HG02623 (cell line): ENCODE results near the gene RAPGEF5.

Experiments used
- ATAC-seq: cut with Tn5 transposase; IDR thresholded peaks from one replicate; pipeline ENCODE4 v1.9.1; 2021; ENCODE audit warnings: moderate library complexity; ENCODE audit not compliant: unreplicated experiment

RAPGEF5 gene

DNA sequence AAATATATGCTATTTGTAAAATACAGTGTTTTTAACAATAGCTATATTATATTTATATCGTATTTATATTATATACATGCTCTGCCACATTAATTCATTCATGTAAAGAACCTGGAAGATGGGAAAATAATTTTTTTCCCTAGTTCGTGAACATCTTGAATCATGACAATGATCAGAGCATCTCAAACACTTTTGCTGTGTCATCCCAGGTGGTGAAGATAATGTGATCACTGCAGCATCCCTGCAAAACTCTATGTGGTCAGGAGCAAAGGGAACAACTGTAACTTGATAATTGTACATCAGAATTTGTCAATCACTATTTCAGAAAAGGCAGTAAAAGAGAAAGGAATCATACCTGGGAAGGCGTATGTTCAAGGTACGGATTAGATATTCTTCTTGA lies 39.3 kb downstream of the RAPGEF5 start:
- ATAC-seq: no peak

DNA sequence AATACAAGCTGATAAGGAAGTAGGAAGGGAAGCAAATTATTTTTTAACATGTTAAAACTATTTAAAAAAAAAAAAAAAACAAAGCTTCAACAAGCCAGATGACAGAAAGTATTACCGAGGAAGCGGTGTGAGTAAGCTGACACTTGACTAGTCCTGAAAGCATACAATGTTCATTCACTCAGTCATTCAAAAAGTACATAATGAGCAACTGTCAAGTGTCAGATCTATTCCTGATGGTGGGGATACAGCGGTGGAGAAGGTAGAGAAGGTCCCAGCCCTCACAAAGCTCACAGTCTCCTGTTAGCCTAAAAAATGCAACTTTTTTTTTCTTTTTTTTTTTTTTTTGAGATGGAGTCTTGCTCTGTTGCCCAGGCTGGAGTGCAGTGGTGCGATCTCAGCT lies 40.0 kb downstream of the RAPGEF5 start:
- ATAC-seq: no peak

DNA sequence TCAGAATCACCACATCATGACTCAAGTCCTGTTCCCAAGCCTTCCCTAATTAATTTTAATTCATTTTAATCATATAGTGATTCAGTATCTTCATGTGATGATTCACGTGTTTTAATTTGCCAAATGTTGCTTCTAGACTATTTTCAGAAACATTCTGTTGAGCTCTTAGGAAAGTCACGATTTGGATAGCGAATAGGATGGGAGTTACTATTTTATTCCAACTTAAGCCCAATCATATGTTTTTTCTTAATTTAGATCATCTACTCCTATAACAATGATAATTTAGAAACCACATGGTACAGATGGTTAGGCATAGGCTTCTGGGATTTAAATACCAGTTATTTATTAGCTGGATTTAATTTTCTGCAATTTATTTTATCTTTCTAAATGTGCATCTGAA lies 49.1 kb downstream of the RAPGEF5 start:
- ATAC-seq: no peak

DNA sequence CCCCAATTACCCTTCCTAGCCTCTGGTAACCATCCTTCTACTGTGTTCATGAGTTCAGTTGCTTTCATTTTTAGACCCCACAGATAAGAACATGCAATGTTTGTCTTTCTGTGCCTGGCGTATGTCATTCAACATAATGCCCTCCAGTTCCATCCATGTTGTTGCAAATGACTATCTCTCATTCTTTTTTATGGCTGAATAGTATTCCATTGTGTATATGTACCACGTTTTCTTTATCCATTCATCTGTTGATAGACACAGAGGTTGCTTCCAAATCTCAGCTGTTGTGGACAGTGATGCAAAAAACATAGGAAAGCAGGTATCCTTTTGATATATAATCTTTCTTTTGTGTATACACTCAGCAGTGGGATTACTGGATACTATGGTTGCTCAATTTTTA lies 51.2 kb downstream of the RAPGEF5 start:
- no peak for ATAC-seq

DNA sequence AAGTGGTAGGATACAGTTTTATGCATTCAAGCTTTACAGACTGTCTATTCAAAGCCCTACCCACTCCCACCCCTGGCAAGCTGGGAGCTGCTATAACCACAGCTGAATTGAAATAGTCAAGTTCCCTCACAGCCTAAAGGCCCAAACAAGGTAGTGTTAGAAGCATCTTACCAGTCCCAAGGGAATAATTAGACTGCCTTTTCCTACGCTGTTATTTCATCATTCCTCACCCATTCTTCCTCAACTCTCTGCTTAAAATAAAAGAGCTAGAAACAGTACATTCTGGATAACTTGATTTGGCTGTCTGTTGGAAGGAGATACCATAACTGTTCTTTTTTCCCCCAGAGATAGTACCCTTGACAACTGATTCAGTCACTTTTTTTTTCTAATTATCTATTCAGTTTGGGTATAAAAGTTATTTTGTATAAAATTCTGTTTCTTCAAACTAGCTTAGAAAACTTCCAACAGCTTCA lies 54.0 kb downstream of the RAPGEF5 start:
- ATAC-seq: no peak

DNA sequence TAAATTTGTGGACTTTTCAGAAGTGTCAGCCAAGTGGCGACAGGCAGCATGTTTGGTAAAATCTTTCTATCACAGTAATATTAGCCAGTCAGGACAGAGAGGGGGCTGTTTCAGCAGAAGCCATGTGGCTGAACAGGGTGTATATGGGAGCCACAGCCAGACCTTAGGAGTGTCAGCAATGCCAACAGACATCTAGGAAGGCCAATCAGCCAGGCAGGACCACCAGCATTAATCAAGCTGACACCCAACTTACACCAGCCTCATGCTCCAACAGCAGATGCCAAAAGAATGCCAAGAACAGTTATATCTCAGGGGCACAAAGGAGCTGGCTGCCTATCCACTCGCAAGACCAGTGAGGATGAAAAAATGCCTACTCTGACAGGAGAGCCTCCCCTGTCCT lies 54.8 kb downstream of the RAPGEF5 start:
- no peak for ATAC-seq

DNA sequence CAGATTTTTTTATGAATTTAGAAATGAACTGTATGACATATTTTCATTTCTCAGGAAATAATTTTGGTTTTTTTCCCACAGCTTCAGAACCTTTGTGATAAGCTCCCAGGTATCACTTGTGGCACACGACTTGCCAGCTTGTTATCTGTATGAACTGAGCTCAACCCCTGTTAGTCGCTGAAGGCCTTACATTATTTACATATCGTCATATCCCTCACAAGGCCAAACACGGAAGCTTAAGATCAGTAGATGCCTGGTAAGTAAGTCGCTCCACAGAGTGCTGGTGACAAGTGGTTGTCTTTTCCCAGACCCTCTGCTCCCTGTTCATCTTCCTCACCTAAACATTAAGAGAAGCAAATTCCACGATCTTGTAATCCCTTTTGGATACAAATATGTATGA lies 55.2 kb downstream of the RAPGEF5 start:
- no peak for ATAC-seq

DNA sequence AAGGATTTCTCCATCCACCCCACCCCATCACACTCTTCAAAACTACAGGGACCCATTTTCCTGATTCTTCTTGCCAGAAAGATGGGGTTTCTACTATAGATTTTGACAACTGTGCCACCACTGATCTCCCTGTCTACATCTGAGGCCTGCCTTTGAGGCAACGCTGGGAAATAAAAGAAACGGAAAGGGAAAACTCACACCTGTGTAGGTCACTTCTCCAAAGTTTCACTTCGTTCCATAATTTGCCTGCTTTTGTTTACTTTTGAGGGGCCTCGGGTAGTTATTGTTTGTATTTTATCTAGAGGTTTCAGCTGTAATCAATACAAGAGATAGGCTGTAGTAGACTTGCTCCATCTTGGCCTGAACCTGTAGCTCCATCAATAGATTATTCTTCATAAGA lies 56.1 kb downstream of the RAPGEF5 start:
- ATAC-seq: no peak

DNA sequence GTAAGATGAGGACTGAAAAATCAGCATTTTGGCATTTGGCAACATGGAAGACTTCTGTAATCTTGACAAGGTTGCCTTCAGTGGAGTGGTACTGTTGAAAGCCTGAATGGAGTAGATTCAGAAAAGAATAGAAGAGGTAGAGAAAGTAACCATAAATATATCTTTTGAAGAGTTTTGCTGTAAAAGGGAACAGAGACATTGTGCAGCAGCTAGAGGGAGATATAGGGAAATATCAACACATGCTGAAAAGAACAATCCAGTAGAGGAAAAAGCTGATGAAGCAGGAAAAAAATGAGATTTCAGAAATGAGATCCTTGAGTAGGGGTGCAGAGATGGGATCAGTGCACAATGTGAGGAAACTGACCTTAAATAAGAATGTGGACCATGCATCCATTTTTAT lies 60.0 kb downstream of the RAPGEF5 start:
- no peak for ATAC-seq

DNA sequence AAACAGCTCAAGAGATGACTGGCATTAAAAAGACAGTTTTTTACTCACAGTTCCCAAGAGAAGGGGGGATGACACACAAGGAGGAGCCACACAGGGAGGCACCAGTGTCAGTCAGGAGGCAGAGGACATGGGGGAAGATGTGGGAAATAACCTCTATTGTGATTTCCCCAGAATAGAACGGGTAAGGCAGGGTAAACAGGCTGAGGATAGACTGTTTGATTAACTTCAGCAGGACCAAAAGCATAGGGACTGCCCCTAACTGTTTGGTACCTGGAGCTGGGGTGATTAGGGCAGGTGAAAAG lies 60.7 kb downstream of the RAPGEF5 start:
- ATAC-seq: no peak

DNA sequence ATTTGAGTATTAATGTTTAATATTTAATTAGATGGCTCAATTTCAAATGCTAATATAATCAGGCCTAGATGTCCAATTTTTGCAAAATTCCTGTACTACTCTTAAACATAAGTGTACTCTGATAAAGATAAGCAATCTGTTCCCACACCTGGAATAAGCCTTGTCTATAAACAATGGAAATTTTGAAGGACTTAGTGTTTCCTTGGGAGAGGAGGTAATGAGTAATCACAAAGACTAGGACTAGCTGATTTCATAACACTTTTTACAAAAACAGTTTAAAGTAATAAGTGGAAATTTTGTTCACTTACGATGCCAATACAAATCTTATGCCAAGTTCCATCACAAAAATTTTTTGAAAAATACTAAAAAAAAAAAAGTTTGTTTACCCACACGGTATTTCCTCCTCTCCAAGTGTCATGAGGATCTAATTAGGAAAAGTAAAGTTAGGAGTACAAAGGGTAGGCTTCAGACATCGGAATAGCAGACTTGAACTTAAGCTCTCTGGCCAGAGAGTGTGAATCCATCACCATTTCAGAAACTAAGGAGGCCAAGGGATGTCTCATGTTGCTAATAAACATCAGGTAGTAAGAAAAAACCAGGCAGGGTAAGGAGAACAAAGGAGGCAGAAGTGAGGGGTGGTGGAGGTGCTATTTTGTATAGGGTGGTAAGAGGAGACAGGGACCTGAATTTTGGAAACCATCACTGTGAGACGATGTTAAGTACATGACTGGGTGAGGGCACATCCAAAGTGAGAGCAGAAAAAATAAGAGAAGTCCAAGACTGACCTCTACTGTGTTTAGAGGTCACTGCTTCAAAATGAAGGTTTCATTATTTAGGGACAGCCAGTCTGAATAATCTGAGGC lies 61.3 kb downstream of the RAPGEF5 start:
- no peak for ATAC-seq

DNA sequence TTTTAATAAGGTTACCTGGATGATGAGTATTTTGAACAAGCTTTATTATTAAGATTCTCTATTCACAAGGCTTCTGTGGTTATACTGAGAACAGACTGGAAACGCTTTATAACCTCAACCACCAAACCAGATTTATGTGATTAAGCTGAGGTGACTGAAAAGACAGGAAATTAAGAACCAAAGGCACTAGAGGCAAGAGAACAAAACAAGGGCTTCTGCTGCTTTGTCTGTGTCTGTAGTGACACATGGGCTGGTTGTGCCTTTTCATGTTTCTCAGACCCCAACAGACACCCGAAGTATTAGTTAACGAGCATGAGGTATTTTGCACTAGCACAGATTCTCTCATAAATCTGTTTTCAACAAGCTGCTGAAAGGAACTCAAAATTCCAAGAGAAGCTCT lies 64.4 kb downstream of the RAPGEF5 start:
- ATAC-seq: no peak

DNA sequence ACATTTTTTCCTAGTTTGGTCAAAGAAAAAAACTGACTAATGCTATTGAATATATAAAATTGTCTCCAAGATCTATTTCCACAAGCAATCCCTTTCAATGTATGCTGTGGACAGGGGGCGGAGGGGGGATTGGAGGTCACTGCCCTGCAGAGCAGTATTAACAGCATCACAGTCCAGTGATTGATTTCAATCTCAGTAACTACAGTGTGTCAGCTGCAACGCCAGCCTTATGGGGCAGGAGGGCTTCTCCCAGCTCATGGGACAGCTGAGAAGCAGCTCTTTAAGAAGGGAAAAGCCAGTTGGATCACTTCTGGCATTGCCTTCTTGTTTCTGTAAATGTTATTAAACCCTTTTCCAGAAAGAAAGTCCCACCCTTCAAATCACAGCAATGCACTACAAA lies 65.0 kb downstream of the RAPGEF5 start:
- ATAC-seq: no peak

DNA sequence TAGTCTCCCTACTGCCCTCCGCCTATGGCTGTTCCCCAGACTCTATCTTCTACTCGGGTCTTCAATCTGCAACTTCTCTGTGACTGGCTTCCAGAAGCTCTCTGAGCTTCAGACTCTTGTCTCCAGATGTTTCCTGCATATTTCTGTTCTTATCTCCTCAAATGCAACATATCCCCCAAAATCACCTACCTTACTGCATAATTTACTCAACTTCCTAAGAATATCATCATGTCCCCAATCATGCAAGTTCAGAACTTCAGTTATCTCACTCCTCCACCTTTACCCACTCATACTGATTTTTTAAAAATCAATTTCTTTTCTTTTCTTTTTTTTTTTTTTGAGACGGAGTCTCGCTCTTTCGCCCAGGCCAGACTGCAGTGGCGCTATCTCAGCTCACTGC lies 68.8 kb downstream of the RAPGEF5 start:
- no peak for ATAC-seq

DNA sequence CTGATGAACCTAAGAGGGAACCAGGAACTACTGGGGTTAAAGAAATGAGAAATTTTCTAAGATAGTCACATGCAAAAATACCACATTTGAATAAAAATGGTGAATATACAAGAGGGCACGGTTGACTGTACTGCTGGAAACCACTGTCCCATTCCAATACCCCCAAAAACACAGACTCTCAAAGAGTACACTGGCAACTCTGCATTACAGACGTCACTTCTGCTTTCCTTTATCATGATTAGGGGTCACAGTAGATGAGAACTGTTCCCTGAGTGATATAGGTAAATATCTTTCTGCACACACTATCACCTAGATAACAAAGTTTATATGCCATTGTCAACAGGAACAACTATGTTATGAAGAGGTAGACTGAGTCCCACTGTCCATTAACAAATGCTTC lies 69.5 kb downstream of the RAPGEF5 start:
- ATAC-seq: no peak

DNA sequence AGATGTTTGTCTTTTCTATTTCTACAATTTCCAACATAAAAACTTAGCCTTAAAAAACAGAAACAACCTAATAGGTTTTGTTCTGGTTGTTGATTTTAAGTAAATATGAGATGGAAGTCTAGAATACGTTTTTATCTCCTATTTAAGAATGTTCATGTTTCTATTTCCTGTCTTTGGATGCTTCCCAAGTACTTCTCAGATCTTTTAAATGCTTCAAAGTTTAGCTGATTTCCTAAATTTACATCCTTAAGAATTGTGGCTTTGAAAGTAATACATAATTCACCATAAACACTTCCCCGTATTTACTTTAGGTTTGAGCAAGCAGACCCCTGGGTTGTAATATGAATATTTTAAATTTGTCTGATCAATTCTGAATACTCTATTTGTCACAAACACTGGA lies 70.5 kb downstream of the RAPGEF5 start:
- ATAC-seq: no peak

DNA sequence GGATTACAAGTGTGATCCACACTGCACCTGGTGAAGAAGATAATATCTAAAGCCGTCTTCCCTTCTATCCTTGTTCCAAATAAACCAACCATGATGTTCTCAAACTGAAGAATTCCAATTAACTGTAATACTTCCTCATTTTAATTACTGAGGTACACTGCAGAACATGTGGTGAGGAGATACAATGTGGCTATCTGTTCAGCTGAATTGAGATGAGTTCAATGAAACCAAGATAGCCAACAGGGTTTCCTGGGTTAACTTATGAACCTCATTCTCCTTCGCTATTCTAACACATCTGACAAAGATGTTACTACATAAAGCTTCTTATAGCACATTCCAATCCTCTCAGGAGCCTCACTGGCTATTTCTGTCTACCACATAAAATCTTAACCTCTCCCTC lies 75.5 kb downstream of the RAPGEF5 start:
- ATAC-seq: no peak

DNA sequence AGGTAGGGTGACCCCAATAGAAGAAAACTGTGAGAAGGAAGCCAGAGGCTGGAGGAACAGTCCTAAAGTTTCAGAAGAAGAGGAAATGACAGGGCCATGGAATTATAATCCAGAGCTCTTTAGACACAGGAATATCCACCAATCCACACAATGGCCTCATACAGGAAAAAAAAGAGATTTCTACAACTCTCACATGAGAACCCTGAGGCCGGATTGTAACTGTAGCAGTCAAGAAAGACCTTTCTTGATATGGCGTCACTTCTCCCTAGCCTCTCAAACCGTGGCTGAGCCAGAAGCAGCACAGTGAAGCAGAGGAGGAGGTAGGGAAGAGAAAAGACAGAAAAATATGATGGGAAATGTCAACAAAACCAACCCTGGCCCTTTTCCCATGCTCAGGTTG lies 76.9 kb downstream of the RAPGEF5 start:
- ATAC-seq: no peak

DNA sequence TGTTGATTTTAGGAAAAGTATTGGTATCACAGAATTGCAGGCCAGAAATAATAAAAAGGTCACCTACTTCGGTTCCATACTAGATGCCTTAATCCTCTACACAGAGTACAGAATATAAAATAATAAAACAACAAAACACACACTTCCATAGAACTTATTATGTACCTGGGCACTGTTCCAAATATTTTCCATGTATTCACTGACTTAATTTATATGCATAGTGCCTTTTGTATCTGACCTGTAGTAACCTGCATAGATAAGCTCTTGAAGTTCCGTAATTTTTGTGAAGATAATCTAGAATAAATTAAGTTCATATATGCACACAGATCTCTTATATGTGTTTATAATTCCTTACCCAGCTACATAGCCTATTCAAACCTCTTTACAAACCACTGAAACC lies 78.3 kb downstream of the RAPGEF5 start:
- no peak for ATAC-seq

DNA sequence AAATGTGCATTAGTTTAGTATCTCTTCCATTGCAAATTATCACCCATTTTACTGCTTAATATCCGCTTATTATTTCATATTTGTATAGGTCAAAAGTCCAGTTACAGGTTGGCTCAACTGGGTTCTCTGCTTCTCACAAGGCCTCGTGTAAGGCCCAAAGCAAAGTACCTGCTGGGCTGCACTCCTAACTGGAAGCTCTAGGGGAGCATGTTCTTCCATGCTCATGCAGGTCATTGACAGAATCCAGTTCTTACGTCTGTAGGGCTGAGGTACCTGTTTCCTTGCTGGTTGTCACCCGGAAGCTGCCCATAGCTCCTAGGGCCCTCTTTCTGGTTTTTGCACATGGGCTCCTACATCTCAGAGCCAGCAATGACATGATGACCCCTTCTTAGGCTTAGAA lies 79.6 kb downstream of the RAPGEF5 start:
- no peak for ATAC-seq

DNA sequence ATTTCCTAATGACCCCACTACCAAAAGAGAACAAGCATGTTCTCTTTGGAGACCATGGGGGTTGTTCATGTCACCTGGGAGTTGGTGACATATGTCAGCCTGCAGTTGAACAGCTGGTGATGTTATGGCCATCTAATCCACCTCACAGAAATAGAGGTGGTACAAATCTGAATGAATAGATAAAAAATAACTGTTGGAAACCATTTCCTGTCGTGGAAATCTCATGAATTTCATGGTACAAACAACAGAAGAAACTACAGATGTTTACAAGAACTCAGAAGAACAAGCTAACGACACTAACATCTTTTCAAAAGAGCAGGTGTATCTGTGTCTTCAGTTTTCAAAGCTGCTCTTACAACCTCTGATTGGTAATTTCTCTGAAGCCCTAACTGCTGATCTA lies 81.3 kb downstream of the RAPGEF5 start:
- no peak for ATAC-seq

DNA sequence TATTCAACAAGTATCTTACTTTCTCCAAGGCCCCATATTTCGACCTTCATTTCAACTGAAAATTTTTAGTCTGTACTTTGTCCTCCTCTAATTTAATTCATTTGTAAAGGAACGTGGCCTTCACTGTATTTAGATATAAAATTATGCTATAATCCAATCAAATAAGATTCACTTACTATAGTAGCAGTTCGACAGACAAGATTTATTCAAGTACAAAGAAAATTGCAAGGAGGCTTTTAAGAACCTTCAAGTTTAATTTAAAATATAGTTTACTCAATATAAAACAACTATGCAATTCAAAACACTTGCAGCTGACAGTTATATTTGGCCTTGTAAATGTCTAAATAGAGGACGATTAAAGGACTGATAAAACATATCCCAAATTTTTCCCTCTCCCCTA lies 85.6 kb downstream of the RAPGEF5 start:
- no peak for ATAC-seq

DNA sequence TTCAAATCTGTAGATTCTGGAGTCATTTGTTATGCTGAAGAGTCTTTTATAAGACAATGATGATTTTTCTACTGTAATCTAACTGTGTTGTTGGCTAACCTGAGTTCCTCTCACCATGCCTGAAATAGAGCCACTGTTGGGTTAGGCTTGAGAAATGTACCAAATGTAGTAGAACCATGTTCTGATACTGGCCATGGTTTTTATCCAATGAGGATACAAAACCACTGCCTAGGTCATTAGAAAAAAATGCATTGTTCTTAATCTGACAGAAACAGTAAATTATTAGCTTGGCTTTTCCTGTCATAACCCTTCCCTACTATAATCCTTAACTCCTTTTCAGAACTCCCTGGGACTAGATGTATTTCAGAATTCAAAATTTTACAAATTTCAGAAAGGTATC lies 86.6 kb downstream of the RAPGEF5 start:
- ATAC-seq: no peak
